Stimulated activated CD8-positive, alpha-beta memory T cell treated with anti-CD3 and anti-CD28 coated beads, Interleukin-4, amount 100 ng/mL, for 4 hours (primary cell): ENCODE measurements around the gene MINDY3.
"Not testable (repeated sequence)": the region's sequence is repeated elsewhere in the genome, so short reads cannot be mapped to it uniquely, and the experiment has no call there.

Source experiments
- DNase-seq, 2 donors: peaks; one replicate each; pipeline ENCODE4 v3.0.0-alpha.2; 2020; ENCODE audit warnings: low read depth in 2 of 2, low spot score in 1 of 2

Gene MINDY3

GRCh38 chr10:15857107-15857575 is 3.2 kb downstream of the MINDY3 start:
- DNase-seq, result no peak

- no peak for DNase-seq
These were observed 3.8 kb downstream of the MINDY3 start for GRCh38 chr10:15856328-15857015.

DNA sequence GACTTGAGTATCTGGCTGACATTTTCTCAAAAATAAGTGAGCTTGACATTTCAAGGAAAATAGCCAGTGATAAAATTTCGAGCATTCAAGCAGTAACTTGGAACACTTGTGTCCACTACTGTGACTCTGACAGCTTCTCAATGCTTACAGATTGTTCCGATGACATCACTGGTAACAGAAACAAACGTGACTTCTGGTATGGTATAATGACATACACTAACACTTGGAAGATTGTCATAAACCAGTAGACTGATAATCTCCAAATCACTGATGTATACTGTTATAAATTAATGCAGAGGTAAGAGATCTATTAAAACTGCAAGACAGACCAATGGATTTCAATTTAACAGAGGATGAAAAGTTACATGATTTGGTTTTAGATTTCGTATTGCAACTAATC is 6.5 kb downstream of the MINDY3 start:
- no peak for DNase-seq

- no peak for DNase-seq
These were observed 8.2 kb downstream of the MINDY3 start for GRCh38 chr10:15852111-15852557.

DNA sequence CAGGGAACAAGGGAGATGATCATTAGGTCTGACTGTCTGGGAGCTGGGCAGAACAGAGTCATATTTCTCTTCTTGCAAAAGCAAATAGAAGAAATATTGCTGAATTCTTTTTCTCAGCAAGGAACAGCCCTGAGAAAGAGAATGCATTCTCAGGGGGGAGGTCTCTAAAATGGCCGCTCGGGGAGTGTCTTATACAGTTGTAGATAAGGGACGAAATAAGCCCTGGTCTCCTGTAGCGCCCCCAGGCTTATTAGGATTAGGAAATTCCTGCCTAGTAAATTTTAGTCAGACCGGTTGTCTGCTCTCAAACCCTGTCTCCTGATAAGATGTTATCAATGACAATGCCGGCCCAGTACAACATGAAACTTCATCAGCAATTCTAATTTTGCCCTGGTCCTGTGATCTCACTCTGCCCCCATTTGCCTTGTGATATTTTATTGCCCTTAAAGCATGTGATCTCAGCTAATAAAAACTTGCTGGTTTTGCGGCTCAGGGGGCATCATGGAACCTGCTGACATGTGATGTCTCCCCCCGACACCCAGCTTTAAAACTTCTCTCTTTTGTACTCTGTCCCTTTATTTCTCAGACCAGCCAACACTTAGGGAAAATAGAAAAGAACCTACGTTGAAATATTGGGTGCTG is 9.8 kb downstream of the MINDY3 start:
- not testable (repeated sequence) for DNase-seq

DNA sequence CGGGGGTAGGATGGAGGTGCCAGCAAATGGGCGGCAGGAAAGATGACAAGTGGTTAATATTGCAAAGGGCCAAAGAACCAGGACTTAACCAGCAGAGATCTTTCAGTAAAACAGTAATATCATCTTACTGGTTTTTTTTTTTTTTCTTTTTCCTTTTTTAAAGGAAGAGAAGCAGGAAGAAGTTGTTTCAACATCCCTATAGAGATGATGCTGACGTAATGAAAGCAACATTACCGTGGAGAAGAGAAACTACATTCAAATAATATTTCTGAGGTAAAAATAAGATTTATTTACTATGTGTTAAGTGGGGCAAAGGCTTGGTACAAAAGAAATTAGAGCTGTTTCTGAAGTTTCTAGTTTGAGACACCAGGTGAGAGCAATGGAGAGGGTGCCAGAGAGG is 11.0 kb downstream of the MINDY3 start:
- no peak for DNase-seq

DNA sequence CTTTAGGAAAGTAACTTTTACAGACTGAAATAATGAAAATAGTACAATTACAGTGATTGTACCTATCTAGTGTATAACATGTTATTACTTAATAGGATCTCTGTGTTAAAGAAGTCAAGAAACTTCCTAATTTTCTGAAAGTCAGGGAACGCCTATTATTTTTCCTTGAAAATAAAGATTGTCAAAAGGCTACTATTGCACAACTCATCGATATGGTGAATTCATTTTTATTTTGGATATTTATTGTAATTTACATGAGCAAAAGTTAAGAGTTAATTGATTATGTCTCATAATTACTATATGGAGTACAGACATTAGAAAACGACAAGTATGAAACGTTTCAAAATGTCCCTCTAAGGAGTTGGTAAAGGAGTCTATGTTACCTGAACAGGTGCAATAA is 12.8 kb downstream of the MINDY3 start:
- no peak for DNase-seq

DNA sequence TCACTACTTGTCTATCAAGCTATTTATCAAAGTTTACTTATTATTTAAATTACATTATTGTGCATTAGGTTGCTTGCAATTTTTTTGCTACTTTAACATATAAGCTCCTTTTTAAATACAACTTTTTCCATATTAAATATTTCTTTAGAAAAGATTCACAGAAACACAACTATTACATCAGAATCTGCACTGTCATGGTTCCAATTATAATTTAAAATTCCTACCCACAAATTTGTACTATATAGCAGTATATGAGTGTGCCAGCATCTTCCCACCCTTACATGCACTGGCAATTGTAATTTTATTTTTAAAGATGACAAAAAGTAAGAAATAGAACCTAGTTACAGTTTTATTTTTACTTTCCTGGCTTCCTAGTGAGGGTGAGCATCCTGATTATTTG is 15.8 kb downstream of the MINDY3 start:
- DNase-seq, result no peak

- no peak for DNase-seq
These were observed 16.6 kb downstream of the MINDY3 start for GRCh38 chr10:15843695-15844094.

DNA sequence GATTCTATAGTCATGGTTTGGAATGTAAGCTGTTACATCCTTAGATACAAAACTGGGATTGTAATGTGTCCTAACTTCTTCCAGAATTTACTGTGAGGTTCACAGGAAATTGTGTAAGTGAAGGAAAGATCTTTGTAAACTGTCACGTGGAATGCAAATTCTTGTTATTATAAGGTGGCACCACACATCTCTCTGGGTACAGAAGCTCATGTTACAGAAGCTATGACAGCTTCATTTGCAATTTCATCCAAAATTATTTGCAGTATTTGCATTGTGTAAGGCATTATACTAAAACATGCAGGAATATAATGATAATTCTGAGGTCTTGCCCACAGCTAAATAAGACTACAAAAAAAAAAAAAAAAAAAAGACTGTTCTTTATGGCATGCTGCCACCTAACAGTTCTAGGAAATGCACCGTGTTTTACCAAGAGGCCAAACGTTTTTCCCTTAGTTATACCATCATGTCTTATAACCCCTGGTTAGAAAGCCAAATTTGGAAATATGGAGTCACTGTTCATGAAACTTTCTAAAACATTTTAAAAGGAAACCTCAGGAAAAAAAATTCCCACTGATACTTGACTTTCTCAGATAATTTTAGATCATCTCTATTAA is 17.6 kb downstream of the MINDY3 start:
- DNase-seq, result no peak

GRCh38 chr10:15841696-15842095 is 18.6 kb downstream of the MINDY3 start:
- DNase-seq, result no peak

- no peak for DNase-seq
These were observed 23.5 kb downstream of the MINDY3 start for GRCh38 chr10:15836807-15837206.

- no peak for DNase-seq
These were observed 30.8 kb downstream of the MINDY3 start for GRCh38 chr10:15829495-15829894.

GRCh38 chr10:15824498-15824897 is 35.8 kb downstream of the MINDY3 start:
- DNase-seq, result no peak

- no peak for DNase-seq
These were observed 38.2 kb downstream of the MINDY3 start for GRCh38 chr10:15822131-15822530.

- DNase-seq, result no peak
These were observed 39.1 kb downstream of the MINDY3 start for GRCh38 chr10:15821046-15821683.

- no peak for DNase-seq
These were observed 42.8 kb downstream of the MINDY3 start for GRCh38 chr10:15817409-15818046.

DNA sequence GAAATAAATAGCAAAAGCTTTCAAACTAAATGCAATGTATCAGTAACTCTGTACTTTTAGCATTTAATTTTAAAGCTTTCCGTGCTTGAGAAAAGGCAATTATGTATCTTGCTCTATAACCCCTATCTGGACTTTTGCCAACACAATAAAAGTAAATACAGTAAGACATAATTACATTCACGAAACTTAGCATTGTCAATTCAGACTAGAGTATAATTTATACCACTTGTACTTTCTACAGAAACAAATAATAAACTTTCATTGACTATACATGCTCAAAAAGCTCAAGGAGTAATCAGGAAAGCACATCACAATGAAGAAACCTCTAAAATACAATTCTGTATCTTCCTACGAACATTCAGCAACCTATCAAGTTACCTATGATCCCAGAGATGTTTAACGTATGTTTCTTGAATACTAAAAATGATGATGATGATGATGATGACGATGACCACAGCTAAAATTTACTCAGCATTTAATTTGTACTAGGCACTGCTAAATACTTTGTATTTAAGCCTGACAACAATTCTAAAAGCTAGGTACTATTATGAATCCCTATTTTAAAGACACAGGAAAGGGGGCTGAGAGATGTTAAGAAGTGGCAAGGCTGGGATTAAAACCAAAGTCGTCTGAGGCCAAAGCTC is 44.9 kb downstream of the MINDY3 start:
- DNase-seq, result no peak

GRCh38 chr10:15814565-15814964 is 45.7 kb downstream of the MINDY3 start:
- DNase-seq, result no peak

DNA sequence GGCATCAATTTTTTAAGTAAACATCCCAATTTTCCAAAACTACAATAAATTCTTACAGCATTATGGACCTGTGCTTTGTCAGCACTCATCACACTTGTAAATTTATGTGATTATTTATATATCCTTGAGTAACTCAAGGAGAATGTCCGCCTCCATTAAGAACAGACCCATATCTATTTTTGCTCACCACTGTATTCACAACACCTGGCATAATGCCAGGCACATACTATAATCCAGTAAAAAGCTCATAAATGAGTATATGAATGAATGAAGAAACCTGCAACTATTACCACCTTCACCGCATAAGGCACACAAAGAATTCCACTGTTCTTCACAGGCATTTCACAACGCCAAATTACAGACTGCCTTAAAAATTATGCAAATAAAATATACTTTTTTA is 46.9 kb downstream of the MINDY3 start:
- no peak for DNase-seq

GRCh38 chr10:15809450-15809849 is 50.9 kb downstream of the MINDY3 start:
- DNase-seq, result no peak
